CD8-positive, alpha-beta memory T cell (primary cell): Measurements from ENCODE around the gene TRIM24. TPM values are rescaled to one million over a fixed set of nuclear protein-coding genes. Genes with fewer than 3 reads are reported as not detected.
"Not testable (repeated sequence)": the region's sequence is repeated elsewhere in the genome, so short reads cannot be mapped to it uniquely, and the experiment has no call there.

Experiments used
- CTCF ChIA-PET: fragments of 350-600 bp; sonication (Branson Sonifier 250); formaldehyde crosslinking; loops from one replicate; lab custom pipeline; 2021; ENCODE audit warnings: antibody characterized with exemption; lab: Charles Lee
- POLR2A ChIA-PET: fragments of 350-600 bp; sonication (Branson Sonifier 250); formaldehyde crosslinking; loops from one replicate; lab custom pipeline; 2021; ENCODE audit warnings: antibody characterized with exemption; lab: Charles Lee
- DNase-seq, 5 donors: peaks; one replicate each; pipeline versions ENCODE4 v3.0.0 to v3.0.0-alpha.2; 2020 to 2022; ENCODE audit warnings: mixed read lengths in 1 of 5
- H3K27ac ChIP-seq: one replicate; pipeline ENCODE4 v1.7.0; 2013; ENCODE audit warnings: low read depth, mild to moderate bottlenecking, low read length, moderate library complexity
- H3K27me3 ChIP-seq: 2 replicates; pipeline ENCODE4 v1.7.0; 2013; ENCODE audit warnings: low read length, mild to moderate bottlenecking; ENCODE audit not compliant: insufficient read depth, poor library complexity, severe bottlenecking
- H3K36me3 ChIP-seq: 2 replicates; pipeline ENCODE4 v1.7.0; 2013; ENCODE audit warnings: mild to moderate bottlenecking, low read length, moderate library complexity; ENCODE audit not compliant: insufficient read depth
- H3K4me1 ChIP-seq: 2 replicates; pipeline ENCODE4 v1.7.0; 2013; ENCODE audit warnings: mild to moderate bottlenecking, low read length, moderate library complexity; ENCODE audit not compliant: insufficient read depth
- H3K4me3 ChIP-seq: 2 replicates; pipeline ENCODE4 v1.7.0; 2013; ENCODE audit warnings: mild to moderate bottlenecking, low read length
- H3K9me3 ChIP-seq: 2 replicates; pipeline ENCODE4 v1.7.0; 2013; ENCODE audit warnings: mild to moderate bottlenecking, low read length
- H3K27ac Mint-ChIP-seq, 8 donors: one replicate each; pipeline ENCODE4 v1.8.0; 2020 to 2021; ENCODE audit warnings: mixed read lengths in 8 of 8, mild to moderate bottlenecking in 6 of 8, inconsistent platforms in 3 of 8, moderate library complexity in 3 of 8
- H3K27me3 Mint-ChIP-seq, 2 donors: one replicate each; pipeline ENCODE4 v1.8.0; 2020 to 2021; ENCODE audit warnings: mixed read lengths in 2 of 2, mild to moderate bottlenecking in 1 of 2, moderate library complexity in 1 of 2
- H3K36me3 Mint-ChIP-seq, 3 donors: one replicate each; pipeline ENCODE4 v1.8.0; 2020 to 2021; ENCODE audit warnings: mixed read lengths in 3 of 3, inconsistent platforms in 1 of 3, mild to moderate bottlenecking in 1 of 3
- H3K4me1 Mint-ChIP-seq, 3 donors: one replicate each; pipeline ENCODE4 v1.8.0; 2020 to 2021; ENCODE audit warnings: mixed read lengths in 3 of 3, inconsistent platforms in 1 of 3, mild to moderate bottlenecking in 1 of 3
- H3K4me3 Mint-ChIP-seq, 7 donors: one replicate each; pipeline ENCODE4 v1.8.0; 2020 to 2021; ENCODE audit warnings: mixed read lengths in 7 of 7, mild to moderate bottlenecking in 6 of 7, moderate library complexity in 4 of 7, inconsistent platforms in 2 of 7
- H3K9me3 Mint-ChIP-seq, 5 donors: one replicate each; pipeline ENCODE4 v1.8.0; 2020 to 2022; ENCODE audit warnings: mixed read lengths in 5 of 5, mild to moderate bottlenecking in 3 of 5, moderate library complexity in 2 of 5, inconsistent platforms in 1 of 5
- polyA plus RNA-seq: library from polyadenylated mRNA; unstranded; fragments of 300-500 nt; fragmentation: Illumina TruSeq; gene quantifications from one replicate; pipeline ENCODE4 v1.2.3, GENCODE V29; 2021
- total RNA-seq, 2 experiments: library from RNA; stranded (reverse); gene quantifications; one replicate each; pipeline ENCODE4 v1.2.3, GENCODE V29; 2021

Gene TRIM24
- total and polyA plus RNA-seq, 3 experiments from 2014 or later: 8.4 to 16.3 (median 15.2) TPM

DNA sequence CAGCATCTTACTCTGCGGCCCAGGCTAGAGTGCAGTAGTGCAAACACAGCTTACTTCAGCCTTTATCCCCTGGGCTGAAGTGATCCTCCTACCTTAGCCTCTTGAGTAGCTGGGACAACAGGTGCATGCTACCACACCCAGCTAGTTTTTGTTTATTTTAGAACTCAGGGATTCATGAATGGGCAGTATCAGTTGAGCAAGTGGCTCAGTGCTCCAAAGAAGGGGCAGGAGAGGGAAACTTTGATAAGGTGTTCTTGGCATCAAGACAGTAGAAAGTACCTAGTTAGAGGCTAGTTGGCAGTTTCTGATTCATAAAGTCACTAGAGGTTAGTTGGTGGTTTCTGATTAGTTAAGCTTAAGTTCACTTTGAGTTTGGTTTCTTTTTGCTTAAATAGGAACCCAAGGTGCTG lies 18.4 kb downstream of the TRIM24 start:
- Histone ChIP-seq H3K4me3 (no peak overlapping the region), H3K27me3 (no peaks in the 10 kb centered on the region), H3K36me3 (no peaks in the 10 kb centered on the region), H3K27ac (no peak overlapping the region), H3K4me1 (peaks cover 20% of the 10 kb centered on the region), H3K9me3 (no peaks in the 10 kb centered on the region)
- Mint-ChIP-seq H3K4me1 (peaks cover 56 to 78% (median 73%) of the 10 kb centered on the region in 3 donors), H3K9me3 (no peaks in the 10 kb centered on the region), H3K27me3 (no peaks in the 10 kb centered on the region), H3K27ac (peak overlapping the region in 4 of 8 donors; percentile 12 to 75 (median 44)), H3K36me3 (peaks cover 0 to 3% (median 3%) of the 10 kb centered on the region in 3 donors), H3K4me3 (peak overlapping the region in 1 of 7 donors; percentile 20)
- CTCF ChIA-PET: interaction anchor here (1.3 kb wide), 1 partner anchor 10 kb away, joined by 4 read pairs; no protein-coding TSS in a partner anchor
- no peak for DNase-seq
- POLR2A ChIA-PET: interaction anchor here (0.7 kb wide), 1 partner anchor 10 kb away, joined by 5 read pairs; no protein-coding TSS in a partner anchor

DNA sequence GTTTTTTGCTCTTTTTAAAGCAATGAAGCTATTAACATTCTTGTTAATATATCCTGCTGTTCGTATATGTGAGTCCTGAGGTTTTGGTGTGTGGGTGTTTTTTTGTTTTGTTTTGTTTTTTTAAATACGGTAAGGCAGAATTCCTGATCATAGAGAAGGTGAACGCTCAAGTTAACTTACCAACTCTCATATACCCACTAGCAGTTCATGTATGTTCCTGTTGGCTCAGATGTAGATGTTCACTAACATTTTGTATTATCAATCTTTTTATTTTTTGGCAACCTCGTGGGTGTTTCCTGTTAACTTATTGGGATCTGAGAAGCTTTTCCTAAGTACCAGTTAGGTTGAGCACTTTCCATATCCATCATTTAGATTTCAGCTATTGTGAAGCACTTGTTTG lies 20.5 kb downstream of the TRIM24 start:
- Histone ChIP-seq H3K4me3 (no peak overlapping the region), H3K9me3 (no peaks in the 10 kb centered on the region), H3K27ac (no peak overlapping the region), H3K27me3 (no peaks in the 10 kb centered on the region), H3K4me1 (peaks cover 19% of the 10 kb centered on the region), H3K36me3 (no peaks in the 10 kb centered on the region)
- no peaks in the 10 kb centered on the region for H3K27me3 Mint-ChIP-seq
- peak overlapping the region in 1 of 8 donors; percentile 53 for H3K27ac Mint-ChIP-seq
- H3K4me1 Mint-ChIP-seq: peaks cover 52 to 74% (median 72%) of the 10 kb centered on the region in 3 donors
- H3K4me3 Mint-ChIP-seq: no peak overlapping the region
- ChIA-PET CTCF (no interaction called here), POLR2A (no interaction called here)
- DNase-seq: no peak
- peaks cover 0 to 2% (median 0%) of the 10 kb centered on the region in 5 donors for H3K9me3 Mint-ChIP-seq
- peaks cover 2 to 3% (median 3%) of the 10 kb centered on the region in 3 donors for H3K36me3 Mint-ChIP-seq

DNA sequence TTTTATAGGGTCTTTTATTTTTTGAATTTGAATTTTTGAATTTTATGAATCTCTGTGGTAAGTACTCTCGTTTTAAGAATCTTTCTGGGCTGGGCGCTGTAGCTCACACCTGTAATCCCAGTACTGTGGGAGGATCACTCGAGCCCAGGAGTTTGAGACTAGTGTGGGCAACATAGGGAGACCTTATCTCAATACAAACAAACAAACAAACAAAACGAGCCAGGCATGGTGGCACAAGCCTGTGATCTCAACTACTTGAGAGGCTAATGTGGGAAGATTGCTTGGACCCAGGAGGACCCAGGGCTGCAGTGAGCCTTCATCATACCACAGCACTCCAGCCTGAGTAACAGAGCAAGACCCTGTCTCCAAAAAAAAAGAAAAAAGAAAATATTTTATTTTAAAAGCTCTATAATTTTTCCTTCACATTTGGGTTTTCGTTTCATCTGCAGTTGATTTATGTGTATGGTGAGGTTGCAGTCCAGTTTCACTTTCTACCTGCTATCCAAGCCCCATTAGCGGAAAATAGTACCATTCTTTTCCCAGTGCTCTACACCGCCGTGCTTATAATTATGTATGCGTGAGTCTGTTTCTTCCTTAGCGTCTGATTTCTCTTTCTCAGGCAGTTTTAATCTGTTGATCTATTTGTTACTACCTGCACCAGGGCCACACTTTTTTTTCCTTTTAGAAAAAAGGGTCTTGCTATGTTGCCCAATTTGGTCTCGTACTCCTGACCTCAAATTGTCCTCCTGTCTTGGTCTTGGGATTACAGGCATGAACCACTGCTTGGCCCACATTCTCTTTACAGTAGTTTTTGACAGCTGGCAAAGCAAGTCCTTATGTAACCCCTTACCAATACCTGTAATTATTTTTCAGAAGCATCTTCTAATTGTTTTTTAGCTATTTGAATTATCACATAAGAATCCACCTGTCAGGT lies 21.7 kb downstream of the TRIM24 start:
- Histone ChIP-seq H3K9me3 (no peaks in the 10 kb centered on the region), H3K27ac (no peak overlapping the region), H3K4me1 (peaks cover 16% of the 10 kb centered on the region), H3K36me3 (no peaks in the 10 kb centered on the region), H3K4me3 (no peak overlapping the region), H3K27me3 (no peaks in the 10 kb centered on the region)
- Mint-ChIP-seq H3K27me3 (no peaks in the 10 kb centered on the region), H3K4me3 (peak overlapping the region in 3 of 7 donors; percentile 21 to 57 (median 34)), H3K4me1 (peaks cover 52 to 76% (median 69%) of the 10 kb centered on the region in 3 donors), H3K36me3 (peaks cover 3 to 7% (median 3%) of the 10 kb centered on the region in 3 donors), H3K9me3 (peaks cover 0 to 4% (median 0%) of the 10 kb centered on the region in 5 donors), H3K27ac (peak overlapping the region in 5 of 8 donors; percentile 11 to 66 (median 26))
- ChIA-PET CTCF (no interaction called here), POLR2A (no interaction called here)
- no peak for DNase-seq

- H3K4me3 Mint-ChIP-seq: no peak overlapping the region
- peak overlapping the region in 3 of 8 donors; percentile 5 to 61 (median 7) for H3K27ac Mint-ChIP-seq
- Histone ChIP-seq H3K27ac (no peak overlapping the region), H3K4me3 (no peak overlapping the region), H3K36me3 (no peaks in the 10 kb centered on the region), H3K4me1 (peaks cover 9% of the 10 kb centered on the region), H3K27me3 (no peaks in the 10 kb centered on the region), H3K9me3 (no peaks in the 10 kb centered on the region)
- peaks cover 0 to 4% (median 0%) of the 10 kb centered on the region in 5 donors for H3K9me3 Mint-ChIP-seq
- DNase-seq: no peak
- peaks cover 3 to 8% (median 7%) of the 10 kb centered on the region in 3 donors for H3K36me3 Mint-ChIP-seq
- CTCF ChIA-PET: no interaction called here
- POLR2A ChIA-PET: no interaction called here
- H3K27me3 Mint-ChIP-seq: peaks cover 0 to 2% of the 10 kb centered on the region in 2 donors
- peaks cover 54 to 80% (median 70%) of the 10 kb centered on the region in 3 donors for H3K4me1 Mint-ChIP-seq
These were observed 23.5 kb downstream of the TRIM24 start for GRCh38 chr7:138483531-138483930.

GRCh38 chr7:138485508-138485907 lies 25.4 kb downstream of the TRIM24 start:
- CTCF ChIA-PET, H3K4me3 Mint-ChIP-seq: not testable (repeated sequence)
- peaks cover 3 to 22% (median 8%) of the 10 kb centered on the region in 3 donors for H3K36me3 Mint-ChIP-seq

DNA sequence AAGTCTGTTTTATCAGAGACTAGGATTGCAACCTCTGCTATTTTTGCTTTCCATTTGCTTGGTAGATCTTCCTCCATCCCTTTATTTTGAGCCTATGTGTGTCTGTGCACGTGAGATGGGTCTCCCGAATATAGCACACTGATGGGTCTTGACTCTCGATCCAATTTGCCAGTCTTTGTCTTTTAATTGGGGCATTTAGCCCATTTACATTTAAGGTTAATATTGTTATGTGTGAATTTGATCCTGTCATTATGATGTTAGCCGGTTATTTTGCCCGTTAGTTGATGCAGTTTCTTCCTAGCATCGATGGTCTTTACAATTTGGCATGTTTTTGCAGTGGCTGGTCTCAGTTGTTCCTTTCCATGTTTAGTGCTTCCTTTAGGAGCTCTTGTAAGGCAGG lies 29.1 kb downstream of the TRIM24 start:
- H3K4me3 ChIP-seq, H3K9me3 Mint-ChIP-seq, H3K27ac Mint-ChIP-seq, H3K36me3 ChIP-seq, CTCF ChIA-PET, H3K4me3 Mint-ChIP-seq, POLR2A ChIA-PET, DNase-seq, H3K4me1 ChIP-seq, H3K27ac ChIP-seq, H3K9me3 ChIP-seq, H3K27me3 Mint-ChIP-seq, H3K27me3 ChIP-seq: not testable (repeated sequence)
- peaks cover 7 to 31% (median 11%) of the 10 kb centered on the region in 3 donors for H3K36me3 Mint-ChIP-seq
- peaks cover 57 to 83% (median 75%) of the 10 kb centered on the region in 3 donors for H3K4me1 Mint-ChIP-seq

More at GRCh38 chr7:138485508-138485907, 25.4 kb downstream of the TRIM24 start:
- H3K4me3 ChIP-seq, H3K27me3 Mint-ChIP-seq, H3K27ac ChIP-seq, DNase-seq, H3K36me3 ChIP-seq, POLR2A ChIA-PET, H3K27ac Mint-ChIP-seq, H3K27me3 ChIP-seq, H3K9me3 Mint-ChIP-seq, H3K9me3 ChIP-seq, H3K4me1 ChIP-seq: not testable (repeated sequence)
- H3K4me1 Mint-ChIP-seq: peaks cover 59 to 83% (median 73%) of the 10 kb centered on the region in 3 donors

GRCh38 chr7:138491612-138492386 lies 31.7 kb downstream of the TRIM24 start:
- H3K27ac ChIP-seq: no peak overlapping the region
- Mint-ChIP-seq H3K9me3 (peaks cover 0 to 4% (median 0%) of the 10 kb centered on the region in 5 donors), H3K36me3 (peaks cover 11 to 24% (median 11%) of the 10 kb centered on the region in 3 donors), H3K27ac (no peak overlapping the region), H3K27me3 (peaks cover 0 to 2% of the 10 kb centered on the region in 2 donors), H3K4me3 (no peak overlapping the region), H3K4me1 (peaks cover 67 to 92% (median 87%) of the 10 kb centered on the region in 3 donors)
- H3K4me3 ChIP-seq: no peak overlapping the region
- ChIA-PET POLR2A (no interaction called here), CTCF (no interaction called here)
- no peaks in the 10 kb centered on the region for H3K27me3 ChIP-seq
- H3K4me1 ChIP-seq: no peaks in the 10 kb centered on the region
- no peaks in the 10 kb centered on the region for H3K36me3 ChIP-seq
- no peaks in the 10 kb centered on the region for H3K9me3 ChIP-seq
- DNase-seq: no peak
